ENCODE data around the gene CAVIN4.

CAVIN4 gene

DNA sequence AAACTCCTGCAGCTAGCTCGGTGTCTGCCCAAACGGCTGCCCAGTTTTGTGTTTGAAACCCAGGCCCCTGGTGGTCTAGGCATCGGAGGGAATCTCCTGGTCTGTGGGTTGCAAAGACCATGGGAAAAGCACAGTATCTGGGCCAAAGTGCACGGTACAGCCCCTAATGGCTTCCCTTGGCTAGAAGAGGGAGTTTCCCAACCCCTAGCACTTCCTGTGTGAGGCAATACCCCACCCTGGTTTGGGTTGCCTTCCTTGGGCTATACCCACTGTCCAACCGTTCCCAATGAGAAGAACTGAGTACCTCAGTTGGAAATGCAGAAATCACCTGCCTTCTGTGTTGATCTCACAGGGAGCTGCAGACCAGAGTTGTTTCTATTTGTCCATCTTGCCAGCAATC, 41.8 kb downstream of the CAVIN4 start:
- no peaks in the 10 kb centered on the region for H3K36me3 ChIP-seq (ENCODE audit: control insufficient read depth, insufficient read depth, low read length, severe bottlenecking)

DNA sequence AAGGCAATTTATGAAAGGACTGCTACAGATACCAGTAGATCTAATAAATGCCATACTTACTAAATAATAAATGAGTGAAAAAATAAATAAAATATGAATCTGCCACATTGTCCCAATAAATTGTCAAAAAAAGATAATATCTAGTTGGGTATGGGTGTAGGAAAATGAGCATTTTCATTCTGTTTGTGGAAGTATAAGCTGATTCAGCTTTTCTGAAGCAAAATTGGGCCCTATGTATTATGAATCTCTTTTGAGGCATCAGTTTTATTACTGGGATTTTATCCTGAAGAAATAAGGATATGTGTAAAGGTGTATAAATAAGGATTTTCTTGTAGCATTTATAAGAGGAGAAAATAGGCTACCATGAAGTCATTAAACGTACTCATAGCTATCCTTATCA, 46.1 kb downstream of the CAVIN4 start:
- Histone ChIP-seq H3K9ac (ENCODE audit: low read length) (no peak overlapping the region), H3K9me3 (ENCODE audit: control insufficient read depth, low read length) (no peaks in the 10 kb centered on the region), H3K36me3 (ENCODE audit: control insufficient read depth, insufficient read depth, low read length, severe bottlenecking) (no peaks in the 10 kb centered on the region), H3K4me1 (ENCODE audit: control insufficient read depth, insufficient read depth, low read length) (no peaks in the 10 kb centered on the region), H3K4me3 (ENCODE audit: low read length) (no peak overlapping the region), H3K27me3 (replicated peaks; ENCODE audit: control insufficient read depth, insufficient read depth, low read length) (no peaks in the 10 kb centered on the region)
- no peak for DNase-seq (ENCODE audit: low read depth)

More for the DNA sequence above, 41.8 kb downstream of the CAVIN4 start:
- DNase-seq (ENCODE audit: low read depth) = no peak
- Histone ChIP-seq H3K9ac (ENCODE audit: low read length) (no peak overlapping the region), H3K4me1 (ENCODE audit: control insufficient read depth, insufficient read depth, low read length) (no peaks in the 10 kb centered on the region), H3K9me3 (ENCODE audit: control insufficient read depth, low read length) (peaks cover 4% of the 10 kb centered on the region), H3K27me3 (replicated peaks; ENCODE audit: control insufficient read depth, insufficient read depth, low read length) (no peaks in the 10 kb centered on the region), H3K4me3 (ENCODE audit: low read length) (no peak overlapping the region)

DNA sequence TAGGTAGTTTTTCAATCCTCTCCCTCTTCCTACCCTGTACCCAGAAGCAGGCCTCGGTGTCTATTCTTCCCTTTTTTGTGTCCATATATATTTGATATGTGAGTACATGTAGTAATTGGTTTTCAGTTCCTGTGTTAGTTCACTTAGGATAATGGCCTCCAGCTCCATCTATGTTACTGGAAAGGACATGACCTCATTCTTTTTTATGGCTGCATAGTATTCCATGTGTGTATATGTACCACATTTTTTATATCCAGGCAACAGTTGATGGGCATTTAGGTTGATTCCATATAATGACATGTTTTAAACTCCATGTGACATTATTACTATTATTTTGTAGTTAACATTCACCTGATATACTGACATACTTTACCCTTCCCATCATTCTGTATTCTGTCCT, 49.1 kb downstream of the CAVIN4 start:
- no peaks in the 10 kb centered on the region for H3K36me3 ChIP-seq (ENCODE audit: control insufficient read depth, insufficient read depth, low read length, severe bottlenecking)
- H3K4me1 ChIP-seq (ENCODE audit: control insufficient read depth, insufficient read depth, low read length) = no peaks in the 10 kb centered on the region
- no peak overlapping the region for H3K4me3 ChIP-seq (ENCODE audit: low read length)
- no peaks in the 10 kb centered on the region for H3K9me3 ChIP-seq (ENCODE audit: control insufficient read depth, low read length)
- no peak for DNase-seq (ENCODE audit: low read depth)
- no peaks in the 10 kb centered on the region for H3K27me3 ChIP-seq (replicated peaks; ENCODE audit: control insufficient read depth, insufficient read depth, low read length)
- no peak overlapping the region for H3K9ac ChIP-seq (ENCODE audit: low read length)

DNA sequence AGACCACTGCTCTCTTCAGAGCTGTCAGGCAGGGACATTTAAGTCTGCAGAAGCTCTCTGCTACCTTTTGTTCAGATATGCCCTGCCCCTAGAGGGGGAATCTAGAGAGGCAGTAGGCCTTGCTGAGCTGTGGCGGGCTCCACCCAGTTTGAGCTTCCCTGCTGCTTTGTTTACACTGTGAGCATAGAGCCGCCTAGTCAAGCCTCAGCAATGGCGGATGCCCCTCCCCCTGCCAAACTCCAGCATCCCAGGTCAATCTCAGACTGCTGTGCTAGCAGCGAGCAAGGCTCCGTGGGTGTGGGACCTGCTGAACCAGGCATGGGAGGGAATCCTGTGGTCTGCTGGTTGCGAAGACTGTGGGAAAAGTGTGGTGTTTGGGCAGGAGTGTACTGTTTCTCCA, 59.9 kb downstream of the CAVIN4 start:
- no peak overlapping the region for H3K4me3 ChIP-seq (ENCODE audit: low read length)
- no peak for DNase-seq (ENCODE audit: low read depth)
- H3K9me3 ChIP-seq (ENCODE audit: control insufficient read depth, low read length) = peaks cover 4% of the 10 kb centered on the region
- H3K4me1 ChIP-seq (ENCODE audit: control insufficient read depth, insufficient read depth, low read length) = no peaks in the 10 kb centered on the region
- no peak overlapping the region for H3K9ac ChIP-seq (ENCODE audit: low read length)
- no peaks in the 10 kb centered on the region for H3K36me3 ChIP-seq (ENCODE audit: control insufficient read depth, insufficient read depth, low read length, severe bottlenecking)
- no peaks in the 10 kb centered on the region for H3K27me3 ChIP-seq (replicated peaks; ENCODE audit: control insufficient read depth, insufficient read depth, low read length)

Measured in adipocyte (in vitro differentiated cells).